ENCODE data around the gene EDN2. TPM values are rescaled to one million over a fixed set of nuclear protein-coding genes. Genes with fewer than 3 reads are reported as not detected.
A peak's percentile ranks its signal among the peaks of the same experiment; 100 is the strongest.

The EDN2 gene
- total RNA-seq, 1 donor from 2014 or later = 5.1 TPM

- DNase-seq = no peak
Measured at GRCh38 chr1:41517062-41517438, 32.6 kb upstream of the EDN2 start.

GRCh38 chr1:41516168-41517061 lies 31.9 kb upstream of the EDN2 start:
- peak; percentile 96 for DNase-seq

- no peak for DNase-seq
Measured at GRCh38 chr1:41515778-41516167, 31.3 kb upstream of the EDN2 start.

GRCh38 chr1:41515131-41515678 lies 30.7 kb upstream of the EDN2 start:
- no peak for DNase-seq

- no peak for DNase-seq
Measured at GRCh38 chr1:41514381-41514780, 29.9 kb upstream of the EDN2 start.

GRCh38 chr1:41513383-41513735 lies 28.9 kb upstream of the EDN2 start:
- no peak for DNase-seq

- no peak for DNase-seq
Measured at GRCh38 chr1:41512701-41513382, 28.4 kb upstream of the EDN2 start.

GRCh38 chr1:41511239-41511540 lies 26.7 kb upstream of the EDN2 start:
- no peak for DNase-seq

- DNase-seq = no peak
Measured at GRCh38 chr1:41510531-41511238, 26.2 kb upstream of the EDN2 start.

- DNase-seq = no peak
Measured at GRCh38 chr1:41509270-41509671, 24.8 kb upstream of the EDN2 start.

- DNase-seq = no peak
Measured at GRCh38 chr1:41508290-41508689, 23.8 kb upstream of the EDN2 start.

- DNase-seq = no peak
Measured at GRCh38 chr1:41507836-41508235, 23.4 kb upstream of the EDN2 start.

- DNase-seq = peak; percentile 72
Measured at GRCh38 chr1:41507110-41507720, 22.7 kb upstream of the EDN2 start.

- DNase-seq = peak; percentile 78
Measured at GRCh38 chr1:41504114-41505035, 19.9 kb upstream of the EDN2 start.

GRCh38 chr1:41503538-41504113 lies 19.1 kb upstream of the EDN2 start:
- DNase-seq = no peak

GRCh38 chr1:41502912-41503311 lies 18.4 kb upstream of the EDN2 start:
- DNase-seq = peak; percentile 79

- DNase-seq = peak; percentile 80
Measured at GRCh38 chr1:41501581-41501980, 17.1 kb upstream of the EDN2 start.

- no peak for DNase-seq
Measured at GRCh38 chr1:41500781-41501518, 16.5 kb upstream of the EDN2 start.

- DNase-seq = no peak
Measured at GRCh38 chr1:41500378-41500777, 15.9 kb upstream of the EDN2 start.

- DNase-seq = no peak
Measured at GRCh38 chr1:41499591-41499990, 15.1 kb upstream of the EDN2 start.
